Ascending aorta (tissue), 2 donors: ENCODE measurements around the gene ABCC11. TPM values are rescaled to one million over a fixed set of nuclear protein-coding genes. Genes with fewer than 3 reads are reported as not detected.
"Not testable (repeated sequence)": the region's sequence is repeated elsewhere in the genome, so short reads cannot be mapped to it uniquely, and the experiment has no call there.

ENCODE experiments used
- DNase-seq, 2 donors: peaks; one replicate each; pipeline ENCODE4 v3.0.0-alpha.2; 2019; ENCODE audit warnings: low spot score in 2 of 2
- H3K27ac ChIP-seq, 2 donors: fragments of 200-600 bp; sonication (generic); one replicate each; pipeline ENCODE4 v1.5.1; 2016 to 2017; ENCODE audit warnings: mild to moderate bottlenecking in 1 of 2
- H3K27me3 ChIP-seq: fragments of 200-600 bp; sonication (generic); one replicate; pipeline ENCODE4 v1.5.1; 2017
- H3K36me3 ChIP-seq, 2 donors: fragments of 200-600 bp; sonication (generic); one replicate each; pipeline ENCODE4 v1.5.1; 2016
- H3K4me1 ChIP-seq, 2 donors: fragments of 200-600 bp; sonication (generic); one replicate each; pipeline ENCODE4 v1.5.1; 2016 to 2017; ENCODE audit warnings: mild to moderate bottlenecking in 1 of 2
- H3K4me3 ChIP-seq, 2 donors: fragments of 200-600 bp; sonication (generic); one replicate each; pipeline ENCODE4 v1.5.1; 2016 to 2017; ENCODE audit warnings: mild to moderate bottlenecking in 1 of 2
- H3K9me3 ChIP-seq, 2 donors: fragments of 200-600 bp; sonication (generic); one replicate each; pipeline ENCODE4 v1.5.1; 2016
- intact Hi-C: fragments of 100-400 bp; cut with DNase I; formaldehyde crosslinking; loops from one replicate; pipeline ENCODE4 v1.15.1; 2023
- total RNA-seq: library from RNA; depleted of rRNA; stranded (reverse); fragments of >200 nt; gene quantifications from one replicate; pipeline ENCODE4 v1.1.0, GENCODE V29; 2016
- TF ChIP-seq, protein P1 (sequence below), 3 experiments: fragments of 200-600 bp in 2 of 3; fragments of 450-650 bp in 1 of 3; sonication (generic) in 2 of 3; IDR thresholded peaks; one replicate each; pipeline ENCODE4 v1.5.1; 2016 to 2019; ENCODE audit warnings: antibody characterized with exemption in 3 of 3, mild to moderate bottlenecking in 1 of 3, moderate library complexity in 1 of 3

The ABCC11 gene
- total RNA-seq, 1 donor from 2014 or later, result not detected

DNA sequence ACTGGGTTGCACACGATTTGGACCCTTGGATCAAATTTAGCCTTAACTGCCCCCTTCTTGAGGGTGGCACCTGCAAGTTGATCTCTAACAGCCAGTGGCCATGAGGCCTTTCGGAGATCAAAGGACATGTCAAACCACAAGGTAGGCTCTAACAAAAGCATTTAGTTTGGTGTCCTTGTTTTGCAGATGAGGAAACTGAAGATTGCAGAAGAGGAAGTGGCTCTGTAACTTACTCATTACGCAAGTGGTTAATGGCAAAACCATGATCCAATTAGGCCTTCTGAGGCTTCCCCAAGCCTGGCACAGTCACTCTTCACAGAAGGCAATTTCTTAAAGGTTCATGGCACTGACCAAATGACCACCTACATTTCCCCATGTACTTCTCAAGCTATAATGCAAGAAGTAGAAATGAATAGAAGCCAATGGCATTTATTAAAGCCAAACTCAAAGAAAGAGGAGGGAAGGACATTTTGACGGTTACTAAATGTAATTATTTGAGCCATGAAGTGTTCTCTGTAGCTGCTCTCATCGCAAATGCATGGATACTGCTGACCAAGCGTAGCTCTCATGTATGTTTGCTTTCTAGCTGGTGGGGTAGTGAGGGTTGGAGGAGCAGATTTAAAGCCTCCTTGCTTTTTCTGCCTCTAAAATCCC, 58.8 kb downstream of the ABCC11 start:
- Histone ChIP-seq H3K9me3 (no peaks in the 10 kb centered on the region), H3K4me3 (no peak overlapping the region), H3K27me3 (no peaks in the 10 kb centered on the region), H3K36me3 (no peaks in the 10 kb centered on the region), H3K27ac (no peak overlapping the region), H3K4me1 (no peaks in the 10 kb centered on the region)
- intact Hi-C loops, result no loop called here
- no peak for DNase-seq
- TF ChIP-seq, protein P1, sequence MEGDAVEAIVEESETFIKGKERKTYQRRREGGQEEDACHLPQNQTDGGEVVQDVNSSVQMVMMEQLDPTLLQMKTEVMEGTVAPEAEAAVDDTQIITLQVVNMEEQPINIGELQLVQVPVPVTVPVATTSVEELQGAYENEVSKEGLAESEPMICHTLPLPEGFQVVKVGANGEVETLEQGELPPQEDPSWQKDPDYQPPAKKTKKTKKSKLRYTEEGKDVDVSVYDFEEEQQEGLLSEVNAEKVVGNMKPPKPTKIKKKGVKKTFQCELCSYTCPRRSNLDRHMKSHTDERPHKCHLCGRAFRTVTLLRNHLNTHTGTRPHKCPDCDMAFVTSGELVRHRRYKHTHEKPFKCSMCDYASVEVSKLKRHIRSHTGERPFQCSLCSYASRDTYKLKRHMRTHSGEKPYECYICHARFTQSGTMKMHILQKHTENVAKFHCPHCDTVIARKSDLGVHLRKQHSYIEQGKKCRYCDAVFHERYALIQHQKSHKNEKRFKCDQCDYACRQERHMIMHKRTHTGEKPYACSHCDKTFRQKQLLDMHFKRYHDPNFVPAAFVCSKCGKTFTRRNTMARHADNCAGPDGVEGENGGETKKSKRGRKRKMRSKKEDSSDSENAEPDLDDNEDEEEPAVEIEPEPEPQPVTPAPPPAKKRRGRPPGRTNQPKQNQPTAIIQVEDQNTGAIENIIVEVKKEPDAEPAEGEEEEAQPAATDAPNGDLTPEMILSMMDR (IDR thresholded peaks at IDR 0.05), result no peak

DNA sequence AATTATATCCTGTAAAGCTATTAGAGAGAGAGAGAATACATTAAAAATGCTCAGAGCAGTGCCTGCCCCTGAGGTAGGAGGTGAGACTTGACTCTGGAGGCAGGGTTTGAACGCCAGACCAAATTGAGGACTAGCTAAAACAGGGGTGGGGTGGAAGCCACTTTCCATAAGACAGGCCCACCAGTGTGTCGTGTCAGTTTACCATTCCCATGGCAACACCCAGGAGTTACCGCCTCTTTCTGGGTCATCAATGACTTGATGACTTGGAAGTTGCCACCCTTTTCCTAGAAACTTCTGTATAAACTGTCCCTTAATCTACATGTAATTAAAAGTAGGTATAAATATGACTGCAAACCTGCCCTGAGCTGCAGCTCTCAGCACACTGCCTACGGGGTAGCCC, 59.6 kb downstream of the ABCC11 start:
- no peak overlapping the region for H3K4me3 ChIP-seq
- H3K27ac ChIP-seq, result no peak overlapping the region
- H3K4me1 ChIP-seq, result no peaks in the 10 kb centered on the region
- TF ChIP-seq, protein P1 (IDR thresholded peaks at IDR 0.05), result no peak
- H3K36me3 ChIP-seq, result no peaks in the 10 kb centered on the region
- no peaks in the 10 kb centered on the region for H3K9me3 ChIP-seq
- intact Hi-C loops, result no loop called here
- H3K27me3 ChIP-seq, result no peaks in the 10 kb centered on the region
- DNase-seq, result no peak

DNA sequence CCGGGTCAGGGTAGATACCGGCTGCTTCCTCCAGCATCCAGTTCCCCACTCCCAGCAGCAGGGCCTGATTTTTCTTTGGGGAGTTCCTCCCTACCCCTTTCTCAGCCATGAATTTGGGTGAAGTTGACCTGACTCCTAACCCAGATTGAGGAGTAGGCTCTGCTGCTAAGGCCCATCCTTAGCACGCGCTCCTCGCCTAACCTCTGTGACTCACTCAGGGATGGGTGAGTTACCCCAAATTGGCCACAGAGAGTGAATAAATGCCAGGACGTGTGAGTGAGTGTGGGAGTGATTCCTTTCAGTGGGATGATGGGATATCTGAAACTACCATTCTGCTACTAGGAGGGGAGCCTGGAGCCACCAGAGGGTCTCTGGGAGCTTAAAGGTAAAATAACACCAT, 62.7 kb downstream of the ABCC11 start:
- TF ChIP-seq, protein P1 (IDR thresholded peaks at IDR 0.05), result no peak
- no peak overlapping the region for H3K4me3 ChIP-seq
- H3K36me3 ChIP-seq, result no peaks in the 10 kb centered on the region
- no peak overlapping the region for H3K27ac ChIP-seq
- intact Hi-C loops, result no loop called here
- H3K9me3 ChIP-seq, result no peaks in the 10 kb centered on the region
- H3K27me3 ChIP-seq, result no peaks in the 10 kb centered on the region
- no peak for DNase-seq
- no peaks in the 10 kb centered on the region for H3K4me1 ChIP-seq

DNA sequence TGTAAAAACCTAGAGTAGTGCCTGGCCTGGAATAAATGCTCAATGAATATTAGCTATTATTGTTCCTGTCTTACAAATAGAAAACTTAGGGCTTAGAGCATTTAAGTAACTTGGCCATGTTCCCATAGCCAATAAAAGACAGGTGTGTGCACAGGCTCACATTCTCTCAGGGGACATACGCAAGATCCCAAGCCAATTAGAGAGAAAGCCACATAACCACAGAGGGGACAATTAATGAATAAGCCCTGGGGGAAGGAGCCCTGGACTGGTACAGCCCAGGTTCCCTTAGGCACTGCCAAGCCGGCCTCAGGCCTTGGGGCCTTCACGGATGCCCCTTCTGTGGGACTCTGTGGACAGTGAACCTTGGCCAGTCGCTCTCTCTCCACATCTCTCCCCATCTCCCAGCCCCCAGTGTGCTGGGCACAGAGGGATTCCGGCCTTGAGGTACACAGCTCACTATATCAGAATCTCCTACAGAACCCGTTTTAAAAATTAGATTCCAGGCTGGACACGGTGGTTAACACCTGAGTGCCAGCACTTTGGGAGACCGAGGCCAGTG, 64.3 kb downstream of the ABCC11 start:
- intact Hi-C loops, result no loop called here
- Histone ChIP-seq H3K27me3 (no peaks in the 10 kb centered on the region), H3K36me3 (no peaks in the 10 kb centered on the region), H3K27ac (no peak overlapping the region), H3K9me3 (no peaks in the 10 kb centered on the region), H3K4me3 (no peak overlapping the region), H3K4me1 (no peaks in the 10 kb centered on the region)
- DNase-seq, result no peak
- TF ChIP-seq, protein P1 (IDR thresholded peaks at IDR 0.05), result no peak

DNA sequence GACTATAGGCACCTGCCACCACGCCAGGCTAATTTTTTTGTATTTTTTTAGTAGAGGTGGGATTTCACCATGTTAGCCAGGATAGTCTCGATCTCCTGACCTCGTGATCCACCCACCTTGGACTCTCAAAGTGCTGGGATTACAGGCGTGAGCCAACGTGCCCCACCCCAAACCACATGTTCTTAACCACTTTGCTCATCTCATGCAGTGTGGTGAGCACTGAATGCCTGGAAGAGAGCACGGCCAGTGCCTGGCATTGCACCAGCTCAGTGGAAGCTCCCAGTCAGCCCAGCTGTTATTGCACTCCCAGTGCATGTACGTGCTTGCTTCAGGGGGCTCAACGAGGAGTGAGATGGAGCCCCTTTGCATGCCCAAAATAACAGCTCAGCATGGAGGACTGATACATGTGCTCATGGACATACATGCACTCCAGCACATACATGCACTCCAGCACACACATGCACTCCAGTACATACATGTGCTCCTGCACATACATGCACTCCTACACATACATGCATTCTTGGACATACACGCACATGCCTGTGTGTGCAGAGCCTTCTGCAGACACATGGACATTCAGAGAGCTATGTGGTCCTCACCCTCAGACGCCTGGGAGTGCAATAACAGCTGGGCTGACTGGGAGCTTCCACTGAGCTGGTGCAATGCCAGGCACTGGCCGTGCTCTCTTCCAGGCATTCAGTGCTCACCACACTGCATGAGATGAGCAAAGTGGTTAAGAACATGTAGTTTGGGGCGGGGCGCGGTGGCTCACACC, 65.4 kb downstream of the ABCC11 start:
- H3K27me3 ChIP-seq, H3K27ac ChIP-seq, intact Hi-C loops, H3K4me3 ChIP-seq, H3K4me1 ChIP-seq, DNase-seq, H3K9me3 ChIP-seq, H3K36me3 ChIP-seq: not testable (repeated sequence)

DNA sequence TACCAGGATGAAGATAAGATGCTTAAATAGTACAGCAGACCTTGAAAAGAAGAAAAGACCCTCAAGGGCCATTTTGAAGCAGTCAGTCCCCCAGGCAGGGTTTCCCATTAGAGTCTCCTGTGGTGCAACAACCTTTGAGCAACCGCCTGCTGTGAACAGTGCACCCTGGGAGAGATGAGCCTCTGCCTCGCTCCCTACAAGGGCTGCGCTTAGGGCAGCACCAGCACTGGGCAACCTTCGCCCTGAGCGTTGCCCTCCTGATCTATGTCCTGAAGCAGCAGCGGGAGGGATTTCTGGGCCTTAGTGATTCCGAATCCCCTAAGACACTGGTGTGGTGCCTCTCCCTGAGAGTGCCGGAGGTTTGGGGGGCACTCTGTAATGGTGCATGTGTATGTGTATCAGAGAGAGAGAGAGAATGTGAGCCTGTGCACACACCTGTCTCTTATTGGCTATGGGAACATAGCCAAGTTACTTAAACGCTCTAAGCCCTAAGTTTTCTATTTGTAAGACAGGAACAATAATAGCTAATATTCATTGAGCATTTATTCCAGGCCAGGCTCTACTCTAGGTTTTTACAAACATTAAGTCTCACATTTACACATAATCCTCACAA, 66.4 kb downstream of the ABCC11 start:
- intact Hi-C loops, result no loop called here
- Histone ChIP-seq H3K9me3 (no peaks in the 10 kb centered on the region), H3K27me3 (no peaks in the 10 kb centered on the region), H3K4me3 (no peak overlapping the region), H3K4me1 (no peaks in the 10 kb centered on the region), H3K27ac (no peak overlapping the region), H3K36me3 (no peaks in the 10 kb centered on the region)
- TF ChIP-seq, protein P1 (IDR thresholded peaks at IDR 0.05), result no peak
- DNase-seq, result no peak
